Measurements from ENCODE around the gene CTU1.

DNA sequence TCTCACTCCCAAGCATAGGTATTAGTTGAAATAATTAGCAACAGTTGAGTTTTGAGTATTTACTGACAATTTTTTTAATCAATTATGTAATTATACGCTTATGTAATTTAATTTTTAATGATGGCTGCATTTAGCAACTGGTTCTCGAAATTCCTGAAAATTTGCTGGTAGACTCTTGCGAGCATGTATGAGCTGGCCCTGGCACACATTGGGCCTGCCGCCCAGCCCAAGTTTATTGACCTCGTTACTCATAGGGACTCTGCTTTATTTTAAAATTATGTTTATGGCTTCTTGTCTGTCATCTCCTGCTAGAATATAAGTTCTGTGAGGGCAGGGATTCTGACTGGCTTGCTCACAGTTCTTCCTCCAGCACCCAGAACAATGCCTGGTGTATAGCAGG lies 32.2 kb downstream of the CTU1 start:
- TF ChIP-seq POLR2A (IDR thresholded peaks at IDR 0.05; ENCODE audit: low read depth, low read length) (no peak), CTCF (conservative IDR thresholded peaks at IDR 0.05; ENCODE audit: low read depth, low read length) (no peak), MAZ (IDR thresholded peaks at IDR 0.05; ENCODE audit: borderline replicate concordance, low read depth, low read length) (no peak), USF2 (IDR thresholded peaks at IDR 0.05; ENCODE audit: low read depth, low read length) (no peak), SMC3 (IDR thresholded peaks at IDR 0.05; ENCODE audit: low read depth, low read length) (no peak), NFE2L2 (IDR thresholded peaks at IDR 0.05; ENCODE audit: low read depth, low read length) (no peak), RFX5 (IDR thresholded peaks at IDR 0.05; ENCODE audit: low read depth, low read length) (no peak), RAD21 (IDR thresholded peaks at IDR 0.05; ENCODE audit: low read length) (no peak)

Measured in IMR-90 (cell line).